CD14-positive monocyte (primary cell): ENCODE measurements around the gene GRM5. TPM values are rescaled to one million over a fixed set of nuclear protein-coding genes. Genes with fewer than 3 reads are reported as not detected.
"Not testable (repeated sequence)": the region's sequence is repeated elsewhere in the genome, so short reads cannot be mapped to it uniquely, and the experiment has no call there.

Source experiments
- DNase-seq, 3 donors: peaks; one replicate each; pipeline ENCODE4 v3.0.0-alpha.2; 2011 to 2022
- H2AFZ ChIP-seq: 2 replicates; pipeline ENCODE4 v1.6.0; 2012; ENCODE audit warnings: mild to moderate bottlenecking, low read depth, low read length, inconsistent platforms; ENCODE audit not compliant: insufficient read depth, poor library complexity, severe bottlenecking
- H3K27ac ChIP-seq, 2 donors: 1 replicate in 1 of 2; 2 replicates in 1 of 2; pipeline ENCODE4 v1.5.1; 2012 to 2013; ENCODE audit warnings: low read length in 2 of 2, control low read depth in 1 of 2, inconsistent platforms in 1 of 2, low read depth in 1 of 2, mild to moderate bottlenecking in 1 of 2
- H3K27me3 ChIP-seq, 2 donors: one replicate each; pipeline versions ENCODE4 v1.6.0 to v1.6.1; 2011 to 2013; ENCODE audit warnings: low read length in 2 of 2; ENCODE audit not compliant: control insufficient read depth in 2 of 2, insufficient read depth in 2 of 2
- H3K36me3 ChIP-seq, 2 donors: replicated peaks in 1 of 2; 1 replicate in 1 of 2; 2 replicates in 1 of 2; pipeline versions ENCODE4 v1.5.1 to v1.6.1; 2012 to 2013; ENCODE audit warnings: low read length in 2 of 2, control low read depth in 1 of 2, inconsistent platforms in 1 of 2, mild to moderate bottlenecking in 1 of 2; ENCODE audit not compliant: insufficient read depth in 2 of 2, control insufficient read depth in 1 of 2
- H3K4me1 ChIP-seq, 2 donors: 1 replicate in 1 of 2; 2 replicates in 1 of 2; pipeline versions ENCODE4 v1.5.1 to v1.6.1; 2012 to 2013; ENCODE audit warnings: low read length in 2 of 2, control low read depth in 1 of 2, inconsistent platforms in 1 of 2, mild to moderate bottlenecking in 1 of 2, moderate library complexity in 1 of 2; ENCODE audit not compliant: insufficient read depth in 2 of 2, control insufficient read depth in 1 of 2
- H3K4me2 ChIP-seq: replicated peaks from 2 replicates; pipeline ENCODE3; 2012; ENCODE audit warnings: low read length, moderate library complexity, mild to moderate bottlenecking; ENCODE audit not compliant: poor library complexity, severe bottlenecking; ENCODE audit errors: extremely low read depth
- H3K4me3 ChIP-seq, 3 experiments: fragments of 200-600 bp in 1 of 3; sonication (generic) in 1 of 3; replicated peaks in 1 of 3; 1 replicate in 2 of 3; 2 replicates in 1 of 3; pipeline ENCODE4 v1.5.1; 2011 to 2013; ENCODE audit warnings: low read length in 3 of 3, mild to moderate bottlenecking in 3 of 3, control low read depth in 2 of 3, low read depth in 2 of 3, inconsistent platforms in 1 of 3, moderate library complexity in 1 of 3
- H3K79me2 ChIP-seq: 2 replicates; pipeline ENCODE4 v1.6.0; 2012; ENCODE audit warnings: mild to moderate bottlenecking, control low read depth, inconsistent platforms, low read length, moderate library complexity; ENCODE audit not compliant: insufficient read depth
- H3K9ac ChIP-seq: 2 replicates; pipeline ENCODE4 v1.6.0; 2017; ENCODE audit warnings: low read length, mild to moderate bottlenecking; ENCODE audit not compliant: insufficient read depth, poor library complexity, severe bottlenecking
- H3K9me3 ChIP-seq, 2 donors: replicated peaks in 1 of 2; 1 replicate in 1 of 2; 2 replicates in 1 of 2; pipeline versions ENCODE4 v1.5.1 to v1.6.1; 2012 to 2013; ENCODE audit warnings: low read length in 2 of 2, control low read depth in 1 of 2; ENCODE audit not compliant: control insufficient read depth in 1 of 2, insufficient read depth in 1 of 2
- H4K20me1 ChIP-seq: 2 replicates; pipeline ENCODE4 v1.6.0; 2012; ENCODE audit warnings: mild to moderate bottlenecking, low read length, control low read depth, moderate library complexity; ENCODE audit not compliant: insufficient read depth
- H3K27ac Mint-ChIP-seq, 7 donors: one replicate each; pipeline ENCODE4 v1.8.0; 2020; ENCODE audit warnings: mild to moderate bottlenecking in 7 of 7, mixed read lengths in 7 of 7, moderate library complexity in 6 of 7, inconsistent platforms in 2 of 7
- H3K27me3 Mint-ChIP-seq, 3 donors: one replicate each; pipeline ENCODE4 v1.8.0; 2021 to 2022; ENCODE audit warnings: low read depth in 3 of 3, mild to moderate bottlenecking in 3 of 3, mixed read lengths in 3 of 3, moderate library complexity in 3 of 3, inconsistent platforms in 1 of 3
- H3K36me3 Mint-ChIP-seq, 2 donors: one replicate each; pipeline ENCODE4 v1.8.0; 2020; ENCODE audit warnings: mixed read lengths in 2 of 2, inconsistent platforms in 1 of 2, mild to moderate bottlenecking in 1 of 2
- H3K4me1 Mint-ChIP-seq: one replicate; pipeline ENCODE4 v1.8.0; 2020; ENCODE audit warnings: mild to moderate bottlenecking, mixed read lengths
- H3K4me3 Mint-ChIP-seq, 2 donors: one replicate each; pipeline ENCODE4 v1.8.0; 2020; ENCODE audit warnings: mild to moderate bottlenecking in 2 of 2, mixed read lengths in 2 of 2, moderate library complexity in 1 of 2
- H3K9me3 Mint-ChIP-seq, 7 donors: one replicate each; pipeline ENCODE4 v1.8.0; 2020 to 2022; ENCODE audit warnings: mixed read lengths in 7 of 7, mild to moderate bottlenecking in 6 of 7, moderate library complexity in 6 of 7, inconsistent platforms in 2 of 7
- CTCF ChIP-seq: fragments of 200-600 bp; IDR thresholded peaks from one replicate; pipeline ENCODE4 v1.8.0; 2022; ENCODE audit warnings: antibody characterized with exemption, mild to moderate bottlenecking
- WGBS: methylation state at CpG from one replicate; pipeline ENCODE4 v1.1.5; 2013; ENCODE audit warnings: missing lambda C conversion rate; ENCODE audit not compliant: insufficient coverage; 5-methylcytosine and 5-hydroxymethylcytosine counted together
- intact Hi-C, 2 donors: fragments of 100-400 bp; cut with micrococcal nuclease; formaldehyde crosslinking; loops; one replicate each; pipeline versions ENCODE4 v1.15.0 to v1.15.1; 2023
- polyA plus RNA-seq, 3 donors: library from polyadenylated mRNA; depleted of rRNA in 1 of 3; unstranded in 2 of 3; stranded (reverse) in 1 of 3; fragments of 300-500 nt in 2 of 3; fragments of >200 nt in 1 of 3; fragmentation: Illumina TruSeq in 2 of 3; gene quantifications; 1 replicate in 2 of 3; 2 replicates in 1 of 3; pipeline ENCODE4 v1.2.3, GENCODE V29; 2012 to 2021

GRM5 gene
- polyA plus RNA-seq, 3 donors: not detected

GRCh38 chr11:88458047-88458446, 607.7 kb downstream of the GRM5 start:
- H3K27me3 Mint-ChIP-seq, H3K9me3 ChIP-seq, H3K4me1 Mint-ChIP-seq, H3K9ac ChIP-seq, H3K79me2 ChIP-seq, H3K4me2 ChIP-seq, H3K4me1 ChIP-seq, H3K9me3 Mint-ChIP-seq, DNase-seq, H3K27ac Mint-ChIP-seq, intact Hi-C loops, H3K4me3 Mint-ChIP-seq, H2AFZ ChIP-seq, H3K36me3 Mint-ChIP-seq, H3K27ac ChIP-seq, H4K20me1 ChIP-seq, H3K36me3 ChIP-seq, H3K27me3 ChIP-seq, H3K4me3 ChIP-seq: not testable (repeated sequence)
- 89% methylated on average over 3 of the region's 4 CpGs for WGBS

GRCh38 chr11:88455974-88456373, 609.8 kb downstream of the GRM5 start:
- Histone ChIP-seq H3K4me1 (no peaks in the 10 kb centered on the region), H3K27ac (no peak overlapping the region), H3K4me2 (no peak overlapping the region), H3K4me3 (no peak overlapping the region), H3K79me2 (no peaks in the 10 kb centered on the region), H3K27me3 (no peaks in the 10 kb centered on the region), H2AFZ (no peak overlapping the region), H3K9me3 (no peaks in the 10 kb centered on the region), H3K9ac (no peak overlapping the region), H4K20me1 (no peaks in the 10 kb centered on the region), H3K36me3 (no peaks in the 10 kb centered on the region)
- Mint-ChIP-seq H3K27me3 (no peaks in the 10 kb centered on the region), H3K9me3 (peaks cover 0 to 2% (median 2%) of the 10 kb centered on the region in 7 donors), H3K27ac (no peak overlapping the region), H3K4me3 (no peak overlapping the region), H3K4me1 (peaks cover 4% of the 10 kb centered on the region), H3K36me3 (no peaks in the 10 kb centered on the region)
- 100% methylated on average over 1 of the region's 2 CpGs for WGBS
- no peak for DNase-seq
- intact Hi-C loops: no loop called here
- TF ChIP-seq CTCF: no peak
